ENCODE measurements around the gene SUSD3.

GRCh38 chr9:93061260-93061751, 2.8 kb downstream of the SUSD3 start:
- TF ChIP-seq RAD21 (IDR thresholded peaks at IDR 0.05 in 1 of 2, conservative IDR thresholded peaks at IDR 0.05 in 1 of 2; ENCODE audit: low read depth in 2 of 2, low read length in 2 of 2) (no peak), RFX5 (IDR thresholded peaks at IDR 0.05; ENCODE audit: borderline replicate concordance, low read depth, low read length) (no peak)

Data from H1 (cell line).